ENCODE results near the gene PRPF19. TPM values are rescaled to one million over a fixed set of nuclear protein-coding genes. Genes with fewer than 3 reads are reported as not detected.

Gene PRPF19
- total and polyA plus RNA-seq, 10 of the 15 experiments (the other 5 are each of a cell fraction or from before 2014, with no cell fraction given), result 8.7 to 170 (median 61.3) TPM

DNA sequence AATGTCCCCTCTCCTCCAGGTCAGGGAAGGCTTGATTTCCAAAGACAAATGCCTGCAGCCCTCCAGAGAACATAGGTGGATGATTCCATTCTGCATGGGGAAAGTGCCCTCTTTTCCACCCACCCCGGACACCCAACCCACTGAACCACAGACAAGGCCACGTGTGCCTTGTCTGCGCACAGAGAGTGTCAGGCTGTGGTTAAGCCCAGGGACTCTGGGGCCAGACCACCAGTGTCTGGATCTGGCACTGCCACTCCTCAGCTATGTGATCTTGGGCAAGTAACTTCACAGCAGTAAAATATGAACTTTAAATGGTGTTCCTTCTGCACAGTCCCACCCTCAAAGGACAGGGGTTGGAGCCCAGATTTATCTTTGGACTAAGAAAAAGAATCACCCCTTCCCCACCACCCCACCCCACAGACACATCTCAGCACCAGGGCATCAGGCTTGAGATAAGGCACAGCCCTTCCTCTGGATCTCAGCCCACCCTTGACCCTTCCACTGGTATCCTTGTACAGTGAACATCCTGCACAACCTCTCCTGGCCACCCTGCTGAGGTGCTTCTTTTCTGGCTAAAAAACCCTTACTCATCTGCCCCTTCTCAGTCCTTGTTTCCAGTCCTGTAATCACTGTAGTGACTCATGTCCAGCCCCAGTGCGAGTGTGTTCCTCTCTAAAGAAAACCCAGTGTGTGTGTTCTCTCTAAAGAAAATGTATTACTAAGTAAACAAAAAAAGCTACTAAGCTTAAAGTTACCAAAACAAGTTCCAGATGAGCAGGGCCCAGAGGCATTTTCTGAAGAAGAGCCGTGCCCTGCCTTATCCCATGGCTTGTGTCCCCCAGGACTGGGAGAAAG is 48.8 kb downstream of the PRPF19 start:
- Histone ChIP-seq H3K9ac (ENCODE audit: control insufficient read depth, insufficient read depth, low read length) (no peak overlapping the region), H3K79me2 (ENCODE audit: control insufficient read depth, insufficient read depth, low read length) (no peaks in the 10 kb centered on the region), H4K20me1 (ENCODE audit: control insufficient read depth, insufficient read depth) (no peaks in the 10 kb centered on the region), H3K4me1 (ENCODE audit: control insufficient read depth, insufficient read depth, low read length) (0 out of 2 replicates have a peak, but pooled peaks cover 3% of the 10 kb centered on the region), H3K36me3 (ENCODE audit: control insufficient read depth in 2 of 2, insufficient read depth in 2 of 2, low read length in 1 of 2) (no peaks in the 10 kb centered on the region), H3K4me2 (ENCODE audit: control insufficient read depth, insufficient read depth) (no peak overlapping the region), H3K27me3 (replicated peaks in 1 of 2; ENCODE audit: control insufficient read depth in 2 of 2, insufficient read depth in 2 of 2, low read length in 1 of 2) (no peaks in the 10 kb centered on the region), H3K27ac (ENCODE audit: control insufficient read depth, insufficient read depth) (no peak overlapping the region), H3K9me3 (replicated peaks; ENCODE audit: control insufficient read depth, insufficient read depth, low read length) (no peaks in the 10 kb centered on the region), H2AFZ (ENCODE audit: control insufficient read depth, low read depth, low read length) (no peak overlapping the region), H3K4me3 (no peak overlapping the region)
- 53% methylated on average over 5 of the region's 5 CpGs for WGBS (ENCODE audit: insufficient coverage, insufficient replicate concordance, low lambda C conversion rate, missing lambda C conversion rate)
- SMC1A ChIA-PET (ENCODE audit: uncharacterized antibody, unreplicated experiment), result no interaction called here
- FAIRE-seq (no peak), ATAC-seq (no peak), DNase-seq (ENCODE audit: low read depth, low spot score) (no peak)
- in situ Hi-C loops (cut with MboI), result no loop called here
- CTCF ChIA-PET, result interaction anchor here (2.3 kb wide), 1 partner anchor 27 kb away, joined by 6 read pairs; no protein-coding TSS in a partner anchor
- RAD21 ChIA-PET (ENCODE audit: unreplicated experiment), result no interaction called here
- no TSS peak for BruUV-seq (replicated peaks)
- intact Hi-C loops (cut with micrococcal nuclease; ENCODE audit: unreplicated experiment), result no loop called here
- no peak for TF ChIP-seq SREBF1 (IDR thresholded peaks at IDR 0.05; ENCODE audit: low read length)
- TF ChIP-seq ATF3 (IDR thresholded peaks at IDR 0.05; ENCODE audit: borderline replicate concordance, extremely low read depth, low read depth, low read length), result no peak
- TF ChIP-seq ZBED1 (IDR thresholded peaks at IDR 0.05; ENCODE audit: borderline replicate concordance), result no peak
- TF ChIP-seq EGR1 (IDR thresholded peaks at IDR 0.05; ENCODE audit: borderline replicate concordance in 1 of 2, low read depth in 2 of 2, low read length in 2 of 2), result no peak
- TF ChIP-seq MTA3 (IDR thresholded peaks at IDR 0.05; ENCODE audit: borderline replicate concordance, low read length), result no peak
- TF ChIP-seq, protein P1, sequence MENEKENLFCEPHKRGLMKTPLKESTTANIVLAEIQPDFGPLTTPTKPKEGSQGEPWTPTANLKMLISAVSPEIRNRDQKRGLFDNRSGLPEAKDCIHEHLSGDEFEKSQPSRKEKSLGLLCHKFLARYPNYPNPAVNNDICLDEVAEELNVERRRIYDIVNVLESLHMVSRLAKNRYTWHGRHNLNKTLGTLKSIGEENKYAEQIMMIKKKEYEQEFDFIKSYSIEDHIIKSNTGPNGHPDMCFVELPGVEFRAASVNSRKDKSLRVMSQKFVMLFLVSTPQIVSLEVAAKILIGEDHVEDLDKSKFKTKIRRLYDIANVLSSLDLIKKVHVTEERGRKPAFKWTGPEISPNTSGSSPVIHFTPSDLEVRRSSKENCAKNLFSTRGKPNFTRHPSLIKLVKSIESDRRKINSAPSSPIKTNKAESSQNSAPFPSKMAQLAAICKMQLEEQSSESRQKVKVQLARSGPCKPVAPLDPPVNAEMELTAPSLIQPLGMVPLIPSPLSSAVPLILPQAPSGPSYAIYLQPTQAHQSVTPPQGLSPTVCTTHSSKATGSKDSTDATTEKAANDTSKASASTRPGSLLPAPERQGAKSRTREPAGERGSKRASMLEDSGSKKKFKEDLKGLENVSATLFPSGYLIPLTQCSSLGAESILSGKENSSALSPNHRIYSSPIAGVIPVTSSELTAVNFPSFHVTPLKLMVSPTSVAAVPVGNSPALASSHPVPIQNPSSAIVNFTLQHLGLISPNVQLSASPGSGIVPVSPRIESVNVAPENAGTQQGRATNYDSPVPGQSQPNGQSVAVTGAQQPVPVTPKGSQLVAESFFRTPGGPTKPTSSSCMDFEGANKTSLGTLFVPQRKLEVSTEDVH (IDR thresholded peaks at IDR 0.05; ENCODE audit: low read depth, partially characterized antibody), result no peak
- no peak for TF ChIP-seq IRF4 (IDR thresholded peaks at IDR 0.05; ENCODE audit: low read depth, low read length)
- no peak for TF ChIP-seq IKZF1 (conservative IDR thresholded peaks at IDR 0.05)
- TF ChIP-seq BMI1 (IDR thresholded peaks at IDR 0.05; ENCODE audit: borderline replicate concordance), result no peak
- TF ChIP-seq CEBPZ (IDR thresholded peaks at IDR 0.05; ENCODE audit: low read depth, low read length), result no peak
- POLR2A ChIA-PET, result interaction anchor here (0.7 kb wide), 1 partner anchor 249 kb away, joined by 3 read pairs; no protein-coding TSS in a partner anchor

Data from GM12878 (cell line).